KMS-11 (cell line): ENCODE results near the gene DMD.

Experiments used
- H2AFZ ChIP-seq: fragments of 200-600 bp; sonication (generic); 2 replicates; pipeline ENCODE4 v1.6.1; 2016; ENCODE audit warnings: antibody characterized with exemption, mixed run types, low read depth
- H3K27ac ChIP-seq: fragments of 200-600 bp; sonication (generic); 2 replicates; pipeline ENCODE4 v1.6.1; 2016; ENCODE audit warnings: mild to moderate bottlenecking, mixed run types
- H3K27me3 ChIP-seq: fragments of 200-600 bp; sonication (generic); 2 replicates; pipeline ENCODE4 v1.6.1; 2017; ENCODE audit warnings: mild to moderate bottlenecking, low read depth, mixed run types, moderate library complexity; ENCODE audit not compliant: insufficient read depth
- H3K36me3 ChIP-seq: fragments of 200-600 bp; sonication (generic); 2 replicates; pipeline ENCODE4 v1.6.1; 2017; ENCODE audit warnings: mild to moderate bottlenecking, mixed run types; ENCODE audit not compliant: insufficient read depth
- H3K4me1 ChIP-seq: fragments of 200-600 bp; sonication (generic); 2 replicates; pipeline ENCODE4 v1.6.1; 2016; ENCODE audit warnings: mild to moderate bottlenecking, low read depth, mixed run types; ENCODE audit not compliant: poor library complexity, severe bottlenecking
- H3K4me2 ChIP-seq: fragments of 200-600 bp; sonication (generic); 2 replicates; pipeline ENCODE4 v1.7.0; 2016; ENCODE audit warnings: mild to moderate bottlenecking, mixed run types
- H3K4me3 ChIP-seq: fragments of 200-600 bp; sonication (generic); IDR thresholded peaks from 2 replicates; pipeline ENCODE4 v1.6.1; 2017; ENCODE audit warnings: low read depth, low read length, mixed read lengths; ENCODE audit not compliant: insufficient read depth
- H3K79me2 ChIP-seq: fragments of 200-600 bp; sonication (generic); 2 replicates; pipeline ENCODE4 v1.6.1; 2016; ENCODE audit warnings: low read depth, mixed run types; ENCODE audit not compliant: insufficient read depth
- H3K9ac ChIP-seq: fragments of 200-600 bp; sonication (generic); 2 replicates; pipeline ENCODE4 v1.6.1; 2016; ENCODE audit warnings: mild to moderate bottlenecking, mixed run types
- H4K20me1 ChIP-seq: fragments of 200-600 bp; sonication (generic); 2 replicates; pipeline ENCODE4 v1.6.1; 2016; ENCODE audit warnings: mild to moderate bottlenecking, mixed run types; ENCODE audit not compliant: insufficient read depth
- TF ChIP-seq, protein P1 (sequence below): fragments of 200-600 bp; sonication (generic); conservative IDR thresholded peaks from 2 replicates; pipeline ENCODE4 v1.6.1; 2017; ENCODE audit warnings: low read depth, mild to moderate bottlenecking, antibody characterized with exemption, low read length, moderate library complexity, mixed read lengths

The DMD gene

DNA sequence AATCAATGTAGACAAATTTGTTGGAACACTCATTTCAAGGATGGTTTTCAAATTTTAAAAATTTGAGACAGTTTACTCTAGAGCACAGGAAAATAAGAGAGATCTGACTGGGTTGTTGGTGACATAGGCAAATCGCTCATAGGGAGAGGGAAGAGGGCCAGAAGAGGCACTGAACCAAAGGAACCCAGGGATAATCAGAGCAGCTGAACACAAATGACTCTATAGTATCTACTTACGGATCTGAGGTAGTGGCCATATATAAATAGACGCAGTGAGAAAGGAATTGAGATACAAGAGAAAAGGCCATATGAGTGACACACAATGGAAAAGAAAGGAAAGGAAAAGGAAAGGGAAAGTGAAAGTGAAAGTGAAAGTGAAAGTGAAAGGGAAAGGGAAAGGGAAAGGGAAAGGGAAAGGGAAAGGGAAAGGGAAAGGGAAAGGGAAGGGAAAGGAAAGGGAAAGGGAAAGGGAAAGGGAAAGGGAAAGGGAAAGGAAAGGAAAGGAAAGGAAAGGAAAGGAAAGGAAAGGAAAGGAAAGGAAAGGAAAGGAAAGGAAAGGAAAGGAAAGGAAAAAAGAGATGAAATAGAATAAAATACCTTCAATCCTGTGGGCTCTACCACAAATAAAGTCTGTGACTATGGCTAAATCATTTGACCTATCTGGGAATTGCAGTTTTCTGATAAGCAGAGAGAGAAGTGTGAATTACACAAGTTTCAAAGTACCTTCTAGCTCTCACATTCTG, 759.2 kb downstream of the DMD start:
- Histone ChIP-seq H3K4me1 (peaks cover 28% of the 10 kb centered on the region), H3K9ac (no peak overlapping the region), H3K27me3 (no peaks in the 10 kb centered on the region), H3K36me3 (no peaks in the 10 kb centered on the region), H4K20me1 (no peaks in the 10 kb centered on the region), H3K27ac (no peak overlapping the region), H2AFZ (no peak overlapping the region), H3K79me2 (no peaks in the 10 kb centered on the region), H3K4me3 (no peak overlapping the region), H3K4me2 (no peak overlapping the region)
- TF ChIP-seq, protein P1, sequence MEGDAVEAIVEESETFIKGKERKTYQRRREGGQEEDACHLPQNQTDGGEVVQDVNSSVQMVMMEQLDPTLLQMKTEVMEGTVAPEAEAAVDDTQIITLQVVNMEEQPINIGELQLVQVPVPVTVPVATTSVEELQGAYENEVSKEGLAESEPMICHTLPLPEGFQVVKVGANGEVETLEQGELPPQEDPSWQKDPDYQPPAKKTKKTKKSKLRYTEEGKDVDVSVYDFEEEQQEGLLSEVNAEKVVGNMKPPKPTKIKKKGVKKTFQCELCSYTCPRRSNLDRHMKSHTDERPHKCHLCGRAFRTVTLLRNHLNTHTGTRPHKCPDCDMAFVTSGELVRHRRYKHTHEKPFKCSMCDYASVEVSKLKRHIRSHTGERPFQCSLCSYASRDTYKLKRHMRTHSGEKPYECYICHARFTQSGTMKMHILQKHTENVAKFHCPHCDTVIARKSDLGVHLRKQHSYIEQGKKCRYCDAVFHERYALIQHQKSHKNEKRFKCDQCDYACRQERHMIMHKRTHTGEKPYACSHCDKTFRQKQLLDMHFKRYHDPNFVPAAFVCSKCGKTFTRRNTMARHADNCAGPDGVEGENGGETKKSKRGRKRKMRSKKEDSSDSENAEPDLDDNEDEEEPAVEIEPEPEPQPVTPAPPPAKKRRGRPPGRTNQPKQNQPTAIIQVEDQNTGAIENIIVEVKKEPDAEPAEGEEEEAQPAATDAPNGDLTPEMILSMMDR, result no peak

DNA sequence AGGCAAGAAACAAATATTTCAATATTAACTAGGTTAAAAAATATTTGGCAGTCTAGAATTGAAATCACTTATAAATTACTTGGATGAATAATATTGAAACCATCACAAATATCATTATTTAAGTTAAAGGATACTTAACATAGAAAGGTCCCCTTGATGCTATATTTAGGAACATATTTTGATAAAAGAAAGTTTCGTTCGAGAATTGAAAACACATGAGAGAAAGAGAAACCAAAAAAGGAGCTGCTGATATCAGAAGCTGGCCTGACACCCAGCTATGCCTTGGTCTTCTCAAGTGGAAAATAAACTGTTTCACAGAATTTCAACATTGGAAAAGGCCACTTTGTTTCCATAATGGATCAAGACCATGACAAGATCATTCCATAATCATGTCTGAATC, 762.4 kb downstream of the DMD start:
- no peaks in the 10 kb centered on the region for H3K36me3 ChIP-seq
- no peak overlapping the region for H3K9ac ChIP-seq
- H4K20me1 ChIP-seq, result no peaks in the 10 kb centered on the region
- H3K27me3 ChIP-seq, result no peaks in the 10 kb centered on the region
- H3K4me2 ChIP-seq, result peak overlapping the region; percentile 95
- no peak overlapping the region for H3K4me3 ChIP-seq
- peak overlapping the region; percentile 34 for H2AFZ ChIP-seq
- peaks cover 30% of the 10 kb centered on the region for H3K4me1 ChIP-seq
- H3K79me2 ChIP-seq, result no peaks in the 10 kb centered on the region
- H3K27ac ChIP-seq, result peak overlapping the region; percentile 63
- TF ChIP-seq, protein P1, result no peak

DNA sequence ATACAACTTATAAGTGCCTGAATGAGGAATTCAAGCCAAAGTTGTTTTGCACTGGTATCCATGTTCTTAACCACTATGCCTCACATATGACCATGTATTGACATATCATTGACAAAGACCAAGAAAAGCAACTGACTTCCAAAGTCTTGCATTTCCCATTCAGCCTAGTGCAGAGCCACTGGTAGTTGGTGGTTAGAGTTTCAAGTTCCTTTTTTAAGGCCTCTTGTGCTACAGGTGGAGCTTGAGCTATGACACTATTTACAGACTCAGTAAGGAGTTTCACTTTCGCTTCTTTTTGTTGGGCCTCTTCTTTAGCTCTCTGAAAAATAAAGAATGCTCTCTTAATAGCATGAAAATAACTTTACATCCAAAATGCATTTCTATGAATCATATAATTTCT, 763.0 kb downstream of the DMD start:
- Histone ChIP-seq H2AFZ (peak overlapping the region; percentile 34; the same call in 1 of the 2 replicates), H3K4me3 (no peak overlapping the region), H3K27me3 (no peaks in the 10 kb centered on the region), H3K36me3 (no peaks in the 10 kb centered on the region), H3K4me2 (peak overlapping the region; percentile 95), H3K79me2 (no peaks in the 10 kb centered on the region), H3K9ac (no peak overlapping the region), H3K27ac (peak overlapping the region; percentile 63), H3K4me1 (peaks cover 30% of the 10 kb centered on the region), H4K20me1 (no peaks in the 10 kb centered on the region)
- TF ChIP-seq, protein P1, result no peak

DNA sequence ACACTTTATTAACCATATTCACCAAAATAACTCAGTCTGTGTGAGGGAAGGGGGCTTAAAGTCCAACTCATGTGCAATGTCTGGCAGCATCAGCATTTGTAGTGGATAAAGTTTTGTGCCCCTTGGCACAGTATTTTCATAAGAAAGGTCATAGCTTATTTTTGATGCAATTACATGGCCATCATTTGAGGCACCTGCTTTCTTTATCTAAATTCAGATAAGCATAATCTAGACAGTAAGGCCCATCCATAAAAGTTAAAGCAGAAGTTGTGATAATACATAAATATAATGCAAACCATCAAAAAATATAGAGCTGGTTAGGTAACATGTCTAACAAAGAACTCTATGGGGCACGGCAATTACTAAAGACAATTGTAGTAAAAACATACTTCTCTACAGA, 763.7 kb downstream of the DMD start:
- Histone ChIP-seq H3K4me3 (no peak overlapping the region), H3K79me2 (no peaks in the 10 kb centered on the region), H3K36me3 (no peaks in the 10 kb centered on the region), H3K27me3 (no peaks in the 10 kb centered on the region), H4K20me1 (no peaks in the 10 kb centered on the region), H2AFZ (no peak overlapping the region), H3K4me1 (peaks cover 30% of the 10 kb centered on the region), H3K9ac (no peak overlapping the region), H3K27ac (peak overlapping the region; percentile 63; the same call in 1 of the 2 replicates), H3K4me2 (peak overlapping the region; percentile 95)
- TF ChIP-seq, protein P1, result no peak
